HCT116 (cell line): Measurements from ENCODE around the gene NCLN. TPM values are rescaled to one million over a fixed set of nuclear protein-coding genes. Genes with fewer than 3 reads are reported as not detected.

Experiments
- ATAC-seq: fragments of 200-7000 bp; cut with Tn5 transposase; 2 replicates; pipeline ENCODE4 v1.9.1; 2020; ENCODE audit warnings: mild to moderate bottlenecking, moderate library complexity
- BruUV-seq: library from RNA; stranded (reverse); fragments of 400-500 nt; replicated peaks from 2 replicates; lab custom pipeline; 2021; lab: Mats Ljungman, UMichigan
- CTCF ChIA-PET: fragments of 300-600 bp; sonication (Branson Sonifier 250); formaldehyde crosslinking; loops from one replicate; lab custom pipeline; 2021; ENCODE audit warnings: antibody characterized with exemption; lab: Charles Lee
- POLR2A ChIA-PET: fragments of 300-600, 350-600 bp; sonication (Branson Sonifier 250); formaldehyde crosslinking; loops from one replicate; lab custom pipeline; 2021; ENCODE audit warnings: antibody characterized with exemption; lab: Charles Lee
- RAD21 ChIA-PET, 2 experiments: fragments of 300-600 bp; sonication (Branson Sonifier 250); formaldehyde crosslinking; loops; one replicate each; lab custom pipeline; 2023; ENCODE audit warnings: low total read pairs in 2 of 2; ENCODE audit not compliant: uncharacterized antibody in 2 of 2, unreplicated experiment in 2 of 2, low non-redundant PET in 1 of 2; lab: Charles Lee
- DNase-seq: peaks from one replicate; pipeline ENCODE4 v3.0.0-alpha.2; 2010; ENCODE audit warnings: low read depth, low spot score
- H2AFZ ChIP-seq: fragments of 200-600 bp; shearing (Covaris generic), sonication (generic); 2 replicates; pipeline ENCODE4 v1.6.1; 2017; ENCODE audit warnings: low read depth, mixed run types, mixed read lengths, antibody characterized with exemption, low read length; ENCODE audit not compliant: poor library complexity, severe bottlenecking
- H3K27ac ChIP-seq: 2 replicates; pipeline ENCODE4 v1.5.1; 2012; ENCODE audit warnings: low read depth, low read length
- H3K27me3 ChIP-seq: fragments of 200-600 bp; sonication (generic); 2 replicates; pipeline ENCODE4 v1.6.1; 2016; ENCODE audit warnings: mixed run types, low read length, mixed read lengths; ENCODE audit not compliant: insufficient read depth
- H3K36me3 ChIP-seq, 2 experiments: fragments of 200-500 bp in 1 of 2; fragments of 200-600 bp in 1 of 2; sonication (Bioruptor generic) in 1 of 2; sonication (generic) in 1 of 2; 2 replicates each; pipeline versions ENCODE4 v1.5.1 to v1.6.1; 2014 to 2016; ENCODE audit warnings: low read length in 2 of 2, inconsistent platforms in 1 of 2, mixed read lengths in 1 of 2, mixed run types in 1 of 2; ENCODE audit not compliant: insufficient read depth in 2 of 2, control insufficient read depth in 1 of 2
- H3K4me1 ChIP-seq, 2 experiments: fragments of 200-600 bp in 1 of 2; sonication (generic) in 1 of 2; 2 replicates each; pipeline versions ENCODE4 v1.5.1 to v1.6.1; 2012 to 2017; ENCODE audit warnings: low read length in 2 of 2, inconsistent platforms in 1 of 2, mild to moderate bottlenecking in 1 of 2, mixed read lengths in 1 of 2, mixed run types in 1 of 2, moderate library complexity in 1 of 2; ENCODE audit not compliant: insufficient read depth in 2 of 2, control insufficient read depth in 1 of 2
- H3K4me2 ChIP-seq: fragments of 200-600 bp; sonication (generic); 2 replicates; pipeline ENCODE4 v1.6.1; 2017; ENCODE audit warnings: mixed run types, low read length, mixed read lengths
- H3K4me3 ChIP-seq, 2 experiments: fragments of 200-600 bp in 1 of 2; sonication (generic) in 1 of 2; replicated peaks in 1 of 2; 2 replicates each; pipeline ENCODE4 v1.5.1; 2011 to 2016; ENCODE audit warnings: low read length in 2 of 2, control low read depth in 1 of 2, low read depth in 1 of 2, mild to moderate bottlenecking in 1 of 2, mixed read lengths in 1 of 2, mixed run types in 1 of 2
- H3K79me2 ChIP-seq: fragments of 200-600 bp; sonication (generic); 2 replicates; pipeline ENCODE4 v1.6.1; 2017; ENCODE audit warnings: mild to moderate bottlenecking, mixed run types, low read length, moderate library complexity, mixed read lengths; ENCODE audit not compliant: insufficient read depth
- H3K9ac ChIP-seq: fragments of 200-600 bp; sonication (generic); 2 replicates; pipeline ENCODE4 v1.6.1; 2016; ENCODE audit warnings: low read length, mixed read lengths
- H3K9me2 ChIP-seq: fragments of 200-600 bp; sonication (generic), shearing (Covaris generic); 2 replicates; pipeline ENCODE4 v1.6.1; 2017; ENCODE audit warnings: mixed run types, mild to moderate bottlenecking, moderate library complexity; ENCODE audit not compliant: insufficient read depth
- H3K9me3 ChIP-seq, 2 experiments: fragments of 200-500 bp in 1 of 2; fragments of 200-600 bp in 1 of 2; sonication (Bioruptor generic) in 1 of 2; sonication (generic) in 1 of 2; 2 replicates each; pipeline ENCODE4 v1.6.1; 2014 to 2017; ENCODE audit warnings: low read length in 2 of 2, mixed read lengths in 2 of 2, inconsistent platforms in 1 of 2, low read depth in 1 of 2, mild to moderate bottlenecking in 1 of 2, mixed run types in 1 of 2, moderate library complexity in 1 of 2; ENCODE audit not compliant: control insufficient read depth in 1 of 2, insufficient read depth in 1 of 2
- H4K20me1 ChIP-seq: fragments of 200-600 bp; sonication (generic), shearing (Covaris generic); 2 replicates; pipeline ENCODE4 v1.6.1; 2017; ENCODE audit warnings: mixed run types, mild to moderate bottlenecking, moderate library complexity; ENCODE audit not compliant: insufficient read depth
- CEBPB ChIP-seq: IDR thresholded peaks from 2 replicates; pipeline ENCODE4 v1.6.1; 2012; ENCODE audit warnings: low read depth
- CTCF ChIP-seq, 3 experiments: fragments of 200-600 bp in 1 of 3; sonication (generic) in 1 of 3; IDR thresholded peaks in 2 of 3; conservative IDR thresholded peaks in 1 of 3; 2 replicates each; pipeline ENCODE4 v1.5.1; 2012 to 2017; ENCODE audit warnings: low read depth in 2 of 3, low read length in 2 of 3, antibody characterized with exemption in 1 of 3, borderline replicate concordance in 1 of 3, control low read depth in 1 of 3, mild to moderate bottlenecking in 1 of 3, mixed read lengths in 1 of 3, mixed run types in 1 of 3, moderate library complexity in 1 of 3; ENCODE audit not compliant: insufficient read depth in 1 of 3
- EZH2phosphoT487 ChIP-seq: fragments of 200-600 bp; IDR thresholded peaks from 2 replicates; pipeline ENCODE4 v1.6.1; 2018; ENCODE audit warnings: antibody characterized with exemption, borderline replicate concordance
- FOSL1 ChIP-seq: IDR thresholded peaks from 2 replicates; pipeline ENCODE4 v1.6.1; 2012; ENCODE audit warnings: low read depth
- POLR2A ChIP-seq: IDR thresholded peaks from 2 replicates; pipeline ENCODE4 v1.7.0; 2011; ENCODE audit warnings: borderline replicate concordance; ENCODE audit not compliant: insufficient read depth, insufficient read length; ENCODE audit errors: extremely low read depth
- POLR2AphosphoS5 ChIP-seq: IDR thresholded peaks from 2 replicates; pipeline ENCODE4 v1.6.1; 2011; ENCODE audit warnings: mild to moderate bottlenecking, low read depth, low read length, moderate library complexity
- SIN3A ChIP-seq: IDR thresholded peaks from 2 replicates; pipeline ENCODE4 v1.6.1; 2012; ENCODE audit warnings: low read depth
- SP1 ChIP-seq: IDR thresholded peaks from 2 replicates; pipeline ENCODE4 v1.6.1; 2012; ENCODE audit warnings: low read depth
- SRF ChIP-seq: IDR thresholded peaks from 2 replicates; pipeline ENCODE4 v1.6.1; 2012; ENCODE audit warnings: low read depth
- ZBTB33 ChIP-seq: IDR thresholded peaks from 2 replicates; pipeline ENCODE4 v1.6.1; 2011; ENCODE audit warnings: mild to moderate bottlenecking, low read length, moderate library complexity; ENCODE audit not compliant: insufficient replicate concordance; ENCODE audit errors: extremely low read depth
- ZNF274 ChIP-seq: fragments of 200-500 bp; sonication (Bioruptor generic); IDR thresholded peaks from 2 replicates; pipeline ENCODE4 v1.6.1; 2014; ENCODE audit warnings: mild to moderate bottlenecking, low read depth, low read length, inconsistent platforms
- intact Hi-C: fragments of 100-400 bp; cut with micrococcal nuclease; formaldehyde crosslinking; loops from 2 replicates; pipeline ENCODE4 v1.10.0; 2022
- total RNA-seq: library from RNA; stranded (reverse); gene quantifications from one replicate; pipeline ENCODE4 v1.2.1, GENCODE V29; 2021; ENCODE audit not compliant: unreplicated experiment

Gene NCLN
- total RNA-seq, 1 experiment from 2014 or later = 119 TPM

GRCh38 chr19:3178377-3178972, 7.3 kb upstream of the NCLN start, which contains the start of gene S1PR4:
TSS of gene S1PR4 (plus strand) at chr19:3178769. CDS start at chr19:3178793, 24 bp downstream.
- ChIA-PET POLR2A (no interaction called here), CTCF (no interaction called here), RAD21 (no interaction called here)
- Histone ChIP-seq H3K4me2 (peak within 1 kb of the TSS; percentile 80), H3K9me3 (no peaks in the 10 kb centered on the region), H3K9me2 (no peaks in the 10 kb centered on the region), H2AFZ (no peak within 1 kb of the TSS), H3K79me2 (no peaks in the 10 kb centered on the region), H3K36me3 (no peaks in the 10 kb centered on the region), H3K9ac (no peak within 1 kb of the TSS), H3K4me3 (no peak within 1 kb of the TSS), H4K20me1 (no peaks in the 10 kb centered on the region), H3K27ac (peak within 1 kb of the TSS; percentile 82), H3K4me1 (peaks cover 19 to 21% of the 10 kb centered on the region in 2 experiments), H3K27me3 (no peaks in the 10 kb centered on the region)
- ATAC-seq (no peak), DNase-seq (no peak)
- no peak for TF ChIP-seq CEBPB
- no peak for TF ChIP-seq SRF
- no TSS peak for BruUV-seq
- intact Hi-C loops = no loop called here

GRCh38 chr19:3178973-3179738, 6.6 kb upstream of the NCLN start:
- RAD21 ChIA-PET = no interaction called here
- CTCF ChIA-PET = no interaction called here
- Histone ChIP-seq H3K27me3 (no peaks in the 10 kb centered on the region), H3K9me3 (no peaks in the 10 kb centered on the region), H3K27ac (no peak overlapping the region), H3K4me3 (no peak overlapping the region), H2AFZ (no peak overlapping the region), H3K79me2 (no peaks in the 10 kb centered on the region), H4K20me1 (no peaks in the 10 kb centered on the region), H3K9me2 (no peaks in the 10 kb centered on the region), H3K9ac (no peak overlapping the region), H3K4me2 (no peak overlapping the region), H3K4me1 (peaks cover 19 to 21% of the 10 kb centered on the region in 2 experiments), H3K36me3 (no peaks in the 10 kb centered on the region)
- no peak for TF ChIP-seq ZNF274
- no peak for TF ChIP-seq EZH2phosphoT487
- TF ChIP-seq SIN3A = no peak
- no peak for TF ChIP-seq CTCF (IDR thresholded peaks at IDR 0.05 in 2 of 3, conservative IDR thresholded peaks at IDR 0.05 in 1 of 3; ENCODE audit: borderline replicate concordance in 1 of 3, insufficient read depth in 1 of 3, low read depth in 2 of 3, low read length in 2 of 3)
- no peak for TF ChIP-seq POLR2AphosphoS5
- TF ChIP-seq POLR2A = no peak
- TF ChIP-seq FOSL1 = no peak
- TF ChIP-seq SP1 = no peak
- no peak for TF ChIP-seq ZBTB33
- POLR2A ChIA-PET = no interaction called here
- BruUV-seq = no TSS peak
- intact Hi-C loops = no loop called here
- no peak for ATAC-seq
- no peak for DNase-seq
